HL-60 (cell line): ENCODE results near the gene GSC.

ENCODE experiments used
- CTCF ChIP-seq: IDR thresholded peaks from one replicate; pipeline ENCODE4 v1.5.1; 2011; ENCODE audit warnings: low read length, control low read depth, inconsistent platforms; ENCODE audit not compliant: insufficient read depth
- POLR2AphosphoS5 ChIP-seq: IDR thresholded peaks from 2 replicates; pipeline ENCODE4 v1.6.1; 2012; ENCODE audit warnings: low read depth
- REST ChIP-seq: IDR thresholded peaks from 2 replicates; pipeline ENCODE4 v1.6.1; 2012; ENCODE audit warnings: low read depth; ENCODE audit not compliant: insufficient replicate concordance

- TF ChIP-seq CTCF (no peak), REST (no peak), POLR2AphosphoS5 (no peak)
Measured at GRCh38 chr14:94787655-94788054, 17.7 kb upstream of the GSC start.
